OCI-LY1 (cell line): ENCODE results near the gene ASIC3.

Experiments used
- H2AFZ ChIP-seq: fragments of 200-600 bp; sonication (generic), shearing (Covaris generic); 2 replicates; pipeline ENCODE4 v1.6.0; 2014; ENCODE audit warnings: antibody characterized with exemption, mild to moderate bottlenecking, low read length
- H3F3A ChIP-seq: fragments of 200-600 bp; sonication (generic), shearing (Covaris generic); 2 replicates; pipeline ENCODE4 v1.6.0; 2014; ENCODE audit warnings: mild to moderate bottlenecking, antibody characterized with exemption, low read length, moderate library complexity; ENCODE audit not compliant: insufficient read depth
- H3K27ac ChIP-seq: fragments of 200-600 bp; sonication (generic); 2 replicates; pipeline ENCODE4 v1.5.1; 2014; ENCODE audit warnings: low read length, mixed run types, mild to moderate bottlenecking, low read depth; ENCODE audit not compliant: poor library complexity, severe bottlenecking
- H3K27me3 ChIP-seq: fragments of 200-600 bp; sonication (generic); 2 replicates; pipeline ENCODE4 v1.6.0; 2014; ENCODE audit warnings: antibody characterized with exemption, mild to moderate bottlenecking, low read length, moderate library complexity; ENCODE audit not compliant: insufficient read depth
- H3K36me3 ChIP-seq: fragments of 200-600 bp; sonication (generic); 2 replicates; pipeline ENCODE4 v1.6.1; 2014; ENCODE audit warnings: mild to moderate bottlenecking, antibody characterized with exemption, low read length, moderate library complexity, mixed read lengths; ENCODE audit not compliant: insufficient read depth
- H3K4me1 ChIP-seq: fragments of 200-600 bp; sonication (generic); 2 replicates; pipeline ENCODE4 v1.5.1; 2014; ENCODE audit warnings: mild to moderate bottlenecking, low read length, moderate library complexity; ENCODE audit not compliant: insufficient read depth, severe bottlenecking
- H3K4me2 ChIP-seq: fragments of 200-600 bp; sonication (generic), shearing (Covaris generic); 2 replicates; pipeline ENCODE4 v1.6.1; 2014; ENCODE audit warnings: low read length
- H3K4me3 ChIP-seq: fragments of 200-600 bp; sonication (generic); 2 replicates; pipeline ENCODE4 v1.5.1; 2014; ENCODE audit warnings: low read length, low read depth, mild to moderate bottlenecking, mixed read lengths; ENCODE audit not compliant: poor library complexity, severe bottlenecking
- H3K79me2 ChIP-seq: fragments of 200-600 bp; shearing (Covaris generic); 2 replicates; pipeline ENCODE4 v1.6.1; 2016; ENCODE audit warnings: mixed run types, low read length, mixed read lengths; ENCODE audit not compliant: insufficient read depth
- H3K9ac ChIP-seq: fragments of 200-600 bp; sonication (generic), shearing (Covaris generic); 2 replicates; pipeline ENCODE4 v1.6.1; 2014; ENCODE audit warnings: mild to moderate bottlenecking, low read length, mixed read lengths
- H3K9me2 ChIP-seq: fragments of 200-600 bp; sonication (generic), shearing (Covaris generic); 2 replicates; pipeline ENCODE4 v1.6.1; 2014; ENCODE audit warnings: low read depth, mild to moderate bottlenecking, low read length, mixed read lengths
- H3K9me3 ChIP-seq: fragments of 200-600 bp; shearing (Covaris generic); 2 replicates; pipeline ENCODE4 v1.6.1; 2014; ENCODE audit warnings: low read length, mixed read lengths
- H4K20me1 ChIP-seq: fragments of 200-600 bp; sonication (generic), shearing (Covaris generic); 2 replicates; pipeline ENCODE4 v1.6.0; 2016; ENCODE audit warnings: mild to moderate bottlenecking, low read length; ENCODE audit not compliant: insufficient read depth
- EZH2 ChIP-seq: fragments of 200-600 bp; sonication (generic), shearing (Covaris generic); IDR thresholded peaks from 2 replicates; pipeline ENCODE4 v1.8.0; 2017; ENCODE audit warnings: borderline replicate concordance, mixed run types, mild to moderate bottlenecking, antibody characterized with exemption, low read length, moderate library complexity, mixed read lengths
- TF ChIP-seq, protein P1 (sequence below): fragments of 200-600 bp; sonication (generic), shearing (Covaris generic); IDR thresholded peaks from 2 replicates; pipeline ENCODE4 v1.5.1; 2017; ENCODE audit warnings: mild to moderate bottlenecking, antibody characterized with exemption, low read length, moderate library complexity, mixed read lengths

ASIC3 gene

DNA sequence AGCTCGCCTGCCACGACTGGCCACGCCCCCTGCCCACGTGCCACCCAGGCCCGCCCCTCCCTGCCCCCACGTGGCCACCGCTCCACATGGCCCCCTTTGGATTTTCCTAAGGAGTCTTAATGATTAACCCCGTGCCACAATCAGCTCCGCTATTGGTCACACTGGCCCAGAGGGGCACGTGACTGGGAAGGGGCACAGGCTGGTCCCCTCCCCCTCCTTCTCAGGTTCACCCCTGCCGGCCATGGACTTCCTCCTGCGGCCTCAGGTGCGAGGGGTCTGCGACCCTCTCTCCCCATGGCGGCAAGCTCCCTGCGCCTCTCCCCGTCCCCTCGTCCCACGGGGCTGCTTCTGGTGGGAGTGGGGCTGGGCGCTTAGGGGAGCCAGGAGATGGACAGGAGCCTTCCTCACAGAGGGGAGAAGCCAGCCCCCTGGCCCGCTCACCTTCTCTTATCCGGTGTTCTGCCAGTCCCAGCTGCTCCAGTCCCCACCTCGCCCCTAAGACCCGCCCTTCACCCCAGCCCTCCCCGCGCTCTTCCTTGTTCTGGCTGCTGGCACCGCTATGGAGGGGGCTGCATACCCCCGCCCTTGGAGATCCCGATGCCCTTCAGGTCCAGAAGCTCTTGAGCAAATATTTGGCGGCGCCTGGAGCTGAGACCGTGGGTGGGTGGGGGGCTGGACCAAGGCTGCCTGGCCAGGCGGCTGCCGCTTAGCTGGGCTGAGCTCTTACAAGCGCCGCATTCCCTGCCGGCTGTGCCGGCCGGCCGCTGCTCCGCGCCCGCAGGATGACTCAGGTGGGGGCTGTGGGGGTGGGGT lies 14.3 kb downstream of the ASIC3 start:
- Histone ChIP-seq H3K9me3 (no peaks in the 10 kb centered on the region), H3K4me1 (peaks cover 31% of the 10 kb centered on the region), H3K4me3 (no peak overlapping the region), H3K79me2 (no peaks in the 10 kb centered on the region; the same call in 1 of the 2 replicates), H3K4me2 (no peak overlapping the region), H3K9ac (no peak overlapping the region), H3K27ac (no peak overlapping the region), H3K9me2 (no peaks in the 10 kb centered on the region), H3F3A (0 out of 2 replicates have a peak, but pooled peaks cover 7% of the 10 kb centered on the region), H3K27me3 (no peaks in the 10 kb centered on the region), H4K20me1 (no peaks in the 10 kb centered on the region), H2AFZ (no peak overlapping the region), H3K36me3 (peaks cover 35% of the 10 kb centered on the region)
- TF ChIP-seq EZH2: no peak
- TF ChIP-seq, protein P1, sequence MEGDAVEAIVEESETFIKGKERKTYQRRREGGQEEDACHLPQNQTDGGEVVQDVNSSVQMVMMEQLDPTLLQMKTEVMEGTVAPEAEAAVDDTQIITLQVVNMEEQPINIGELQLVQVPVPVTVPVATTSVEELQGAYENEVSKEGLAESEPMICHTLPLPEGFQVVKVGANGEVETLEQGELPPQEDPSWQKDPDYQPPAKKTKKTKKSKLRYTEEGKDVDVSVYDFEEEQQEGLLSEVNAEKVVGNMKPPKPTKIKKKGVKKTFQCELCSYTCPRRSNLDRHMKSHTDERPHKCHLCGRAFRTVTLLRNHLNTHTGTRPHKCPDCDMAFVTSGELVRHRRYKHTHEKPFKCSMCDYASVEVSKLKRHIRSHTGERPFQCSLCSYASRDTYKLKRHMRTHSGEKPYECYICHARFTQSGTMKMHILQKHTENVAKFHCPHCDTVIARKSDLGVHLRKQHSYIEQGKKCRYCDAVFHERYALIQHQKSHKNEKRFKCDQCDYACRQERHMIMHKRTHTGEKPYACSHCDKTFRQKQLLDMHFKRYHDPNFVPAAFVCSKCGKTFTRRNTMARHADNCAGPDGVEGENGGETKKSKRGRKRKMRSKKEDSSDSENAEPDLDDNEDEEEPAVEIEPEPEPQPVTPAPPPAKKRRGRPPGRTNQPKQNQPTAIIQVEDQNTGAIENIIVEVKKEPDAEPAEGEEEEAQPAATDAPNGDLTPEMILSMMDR: no peak

DNA sequence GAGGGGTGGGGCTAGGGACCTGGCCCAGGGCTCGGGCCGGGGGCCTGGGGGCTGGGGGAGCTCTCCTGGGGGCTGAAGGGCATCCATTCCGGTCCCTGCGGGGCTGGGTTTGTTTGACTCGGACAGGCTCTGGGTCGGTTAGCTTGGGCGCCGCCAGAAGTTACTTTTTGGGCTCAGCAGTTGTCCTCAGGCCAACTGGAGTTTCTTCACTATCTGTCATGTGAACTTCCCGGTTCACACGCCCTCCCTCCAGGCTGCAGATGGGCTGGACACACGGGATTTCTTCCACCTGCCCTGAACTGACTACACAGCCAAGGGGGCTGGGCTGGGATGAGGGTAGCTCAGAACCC lies 14.9 kb downstream of the ASIC3 start:
- Histone ChIP-seq H3K36me3 (peaks cover 40% of the 10 kb centered on the region), H4K20me1 (no peaks in the 10 kb centered on the region), H3K9me3 (no peaks in the 10 kb centered on the region), H2AFZ (no peak overlapping the region), H3K9ac (no peak overlapping the region), H3K4me1 (peaks cover 30% of the 10 kb centered on the region), H3K4me3 (no peak overlapping the region), H3K27ac (no peak overlapping the region), H3K4me2 (no peak overlapping the region), H3K9me2 (no peaks in the 10 kb centered on the region), H3F3A (0 out of 2 replicates have a peak, but pooled peaks cover 7% of the 10 kb centered on the region), H3K27me3 (no peaks in the 10 kb centered on the region), H3K79me2 (no peaks in the 10 kb centered on the region; the same call in 1 of the 2 replicates)
- TF ChIP-seq EZH2: no peak
- TF ChIP-seq, protein P1: no peak

DNA sequence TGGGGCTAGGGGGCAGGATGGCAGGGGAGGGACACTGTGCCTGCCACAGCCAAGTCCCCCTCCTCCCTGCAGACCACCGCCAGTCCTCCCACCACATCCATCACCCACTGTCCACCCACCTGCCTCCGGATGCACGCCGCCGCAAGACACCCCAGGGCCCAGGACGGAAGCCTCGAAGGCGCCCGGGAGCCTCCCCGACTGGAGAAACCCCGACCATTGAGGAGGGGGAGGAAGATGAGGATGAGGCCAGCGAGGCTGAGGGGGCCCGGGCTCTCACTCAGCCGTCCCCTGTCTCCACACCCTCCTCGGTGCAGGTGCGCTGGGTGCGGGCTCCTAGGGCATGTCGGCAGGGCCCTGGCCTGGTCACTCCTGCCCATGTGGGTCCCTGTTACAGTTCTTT lies 16.1 kb downstream of the ASIC3 start:
- Histone ChIP-seq H3K9me2 (no peaks in the 10 kb centered on the region), H2AFZ (no peak overlapping the region), H3K4me3 (no peak overlapping the region), H3K36me3 (peaks cover 51% of the 10 kb centered on the region), H3K27me3 (no peaks in the 10 kb centered on the region), H3K79me2 (no peaks in the 10 kb centered on the region; the same call in 1 of the 2 replicates), H3K9ac (no peak overlapping the region), H3F3A (no peaks in the 10 kb centered on the region), H3K4me2 (no peak overlapping the region), H3K27ac (no peak overlapping the region), H4K20me1 (no peaks in the 10 kb centered on the region), H3K9me3 (no peaks in the 10 kb centered on the region), H3K4me1 (peaks cover 19% of the 10 kb centered on the region)
- TF ChIP-seq EZH2: no peak
- TF ChIP-seq, protein P1: no peak
